SJSA1 (cell line): ENCODE results near the gene CENPB. TPM values are rescaled to one million over a fixed set of nuclear protein-coding genes. Genes with fewer than 3 reads are reported as not detected.

Experiments used
- DNase-seq, 2 experiments: peaks; one replicate each; pipeline ENCODE4 v3.0.0-alpha.2; 2015 to 2020; ENCODE audit warnings: low spot score in 2 of 2, low read depth in 1 of 2
- H3K27ac ChIP-seq: fragments of 250-450 bp; sonication (Bioruptor Pico); 2 replicates; pipeline ENCODE4 v1.5.1; 2020; ENCODE audit warnings: mild to moderate bottlenecking, moderate library complexity
- H3K27me3 ChIP-seq: fragments of 250-450 bp; sonication (Bioruptor Pico); replicated peaks from 2 replicates; pipeline ENCODE4 v1.5.1; 2020; ENCODE audit warnings: mild to moderate bottlenecking, moderate library complexity
- H3K36me3 ChIP-seq: fragments of 250-450 bp; sonication (Bioruptor Pico); 2 replicates; pipeline ENCODE4 v1.5.1; 2020; ENCODE audit warnings: mild to moderate bottlenecking
- H3K4me1 ChIP-seq: fragments of 250-450 bp; sonication (Bioruptor Pico); replicated peaks from 2 replicates; pipeline ENCODE4 v1.6.1; 2021; ENCODE audit warnings: mild to moderate bottlenecking
- H3K4me3 ChIP-seq: fragments of 250-450 bp; sonication (Bioruptor Pico); 2 replicates; pipeline ENCODE4 v1.5.1; 2020; ENCODE audit warnings: mild to moderate bottlenecking
- H3K9me3 ChIP-seq: fragments of 250-450 bp; sonication (Bioruptor Pico); replicated peaks from 2 replicates; pipeline ENCODE4 v1.5.1; 2020; ENCODE audit warnings: mild to moderate bottlenecking
- total RNA-seq: library from RNA; depleted of rRNA; stranded (reverse); fragments of >200 nt; shearing (Covaris generic); gene quantifications from 2 replicates; pipeline ENCODE4 v1.2.3, GENCODE V29; 2014

CENPB gene
- total RNA-seq, 1 experiment from 2014 or later, result 144 TPM

- DNase-seq, result no peak
- Histone ChIP-seq H3K27me3 (no peaks in the 10 kb centered on the region), H3K27ac (no peak overlapping the region), H3K36me3 (no peaks in the 10 kb centered on the region), H3K9me3 (no peaks in the 10 kb centered on the region), H3K4me3 (no peak overlapping the region), H3K4me1 (peaks cover 20% of the 10 kb centered on the region)
Observed at GRCh38 chr20:3763671-3764601, 22.6 kb downstream of the CENPB start.

GRCh38 chr20:3760655-3761348, 25.7 kb downstream of the CENPB start:
- DNase-seq, result no peak
- H3K36me3 ChIP-seq, result peaks cover 6% of the 10 kb centered on the region; the same call in 1 of the 2 replicates
- no peaks in the 10 kb centered on the region for H3K9me3 ChIP-seq
- no peaks in the 10 kb centered on the region for H3K27me3 ChIP-seq
- H3K4me3 ChIP-seq, result no peak overlapping the region
- no peaks in the 10 kb centered on the region for H3K4me1 ChIP-seq
- no peak overlapping the region for H3K27ac ChIP-seq

- DNase-seq, result no peak
- no peaks in the 10 kb centered on the region for H3K27me3 ChIP-seq
- no peaks in the 10 kb centered on the region for H3K9me3 ChIP-seq
- no peak overlapping the region for H3K27ac ChIP-seq
- H3K4me1 ChIP-seq, result no peaks in the 10 kb centered on the region
- H3K4me3 ChIP-seq, result no peak overlapping the region
- peaks cover 6% of the 10 kb centered on the region; the same call in 1 of the 2 replicates for H3K36me3 ChIP-seq
Observed at GRCh38 chr20:3759884-3760283, 26.7 kb downstream of the CENPB start.

GRCh38 chr20:3759316-3759823, 27.2 kb downstream of the CENPB start:
- Histone ChIP-seq H3K4me1 (no peaks in the 10 kb centered on the region), H3K27me3 (no peaks in the 10 kb centered on the region), H3K27ac (no peak overlapping the region), H3K4me3 (no peak overlapping the region), H3K9me3 (no peaks in the 10 kb centered on the region), H3K36me3 (peaks cover 6% of the 10 kb centered on the region; the same call in 1 of the 2 replicates)
- no peak for DNase-seq

GRCh38 chr20:3758566-3758965, 28.0 kb downstream of the CENPB start:
- DNase-seq, result no peak
- Histone ChIP-seq H3K27me3 (no peaks in the 10 kb centered on the region), H3K4me1 (no peaks in the 10 kb centered on the region), H3K27ac (no peak overlapping the region), H3K9me3 (no peaks in the 10 kb centered on the region), H3K36me3 (peaks cover 6% of the 10 kb centered on the region; the same call in 1 of the 2 replicates), H3K4me3 (no peak overlapping the region)

GRCh38 chr20:3757268-3757667, 29.3 kb downstream of the CENPB start:
- no peak overlapping the region for H3K4me3 ChIP-seq
- no peaks in the 10 kb centered on the region for H3K27me3 ChIP-seq
- H3K27ac ChIP-seq, result no peak overlapping the region
- DNase-seq, result no peak
- H3K4me1 ChIP-seq, result no peaks in the 10 kb centered on the region
- H3K36me3 ChIP-seq, result peaks cover 6% of the 10 kb centered on the region; the same call in 1 of the 2 replicates
- no peaks in the 10 kb centered on the region for H3K9me3 ChIP-seq

- peaks cover 6% of the 10 kb centered on the region; the same call in 1 of the 2 replicates for H3K36me3 ChIP-seq
- DNase-seq, result no peak
- no peaks in the 10 kb centered on the region for H3K4me1 ChIP-seq
- no peak overlapping the region for H3K4me3 ChIP-seq
- H3K27ac ChIP-seq, result no peak overlapping the region
- no peaks in the 10 kb centered on the region for H3K27me3 ChIP-seq
- no peaks in the 10 kb centered on the region for H3K9me3 ChIP-seq
Observed at GRCh38 chr20:3755814-3756480, 30.6 kb downstream of the CENPB start.

- DNase-seq, result no peak
- no peaks in the 10 kb centered on the region for H3K27me3 ChIP-seq
- H3K4me3 ChIP-seq, result no peak overlapping the region
- peaks cover 6% of the 10 kb centered on the region; the same call in 1 of the 2 replicates for H3K36me3 ChIP-seq
- no peak overlapping the region for H3K27ac ChIP-seq
- no peaks in the 10 kb centered on the region for H3K9me3 ChIP-seq
- H3K4me1 ChIP-seq, result no peaks in the 10 kb centered on the region
Observed at GRCh38 chr20:3755269-3755668, 31.3 kb downstream of the CENPB start.

- H3K36me3 ChIP-seq, result peaks cover 6% of the 10 kb centered on the region; the same call in 1 of the 2 replicates
- H3K27me3 ChIP-seq, result no peaks in the 10 kb centered on the region
- H3K4me1 ChIP-seq, result no peaks in the 10 kb centered on the region
- H3K9me3 ChIP-seq, result no peaks in the 10 kb centered on the region
- H3K27ac ChIP-seq, result no peak overlapping the region
- H3K4me3 ChIP-seq, result no peak overlapping the region
- DNase-seq, result no peak
Observed at GRCh38 chr20:3754276-3754630, 32.3 kb downstream of the CENPB start.

- no peak for DNase-seq
- Histone ChIP-seq H3K9me3 (no peaks in the 10 kb centered on the region), H3K27ac (no peak overlapping the region)
Observed at GRCh38 chr20:3753501-3754275, 32.9 kb downstream of the CENPB start.

GRCh38 chr20:3753098-3753497, 33.4 kb downstream of the CENPB start:
- DNase-seq, result peak in 1 of 2 experiments; percentile 32
- Histone ChIP-seq H3K36me3 (peaks cover 4% of the 10 kb centered on the region; the same call in 1 of the 2 replicates), H3K4me1 (no peaks in the 10 kb centered on the region), H3K9me3 (no peaks in the 10 kb centered on the region), H3K27ac (no peak overlapping the region), H3K4me3 (no peak overlapping the region), H3K27me3 (no peaks in the 10 kb centered on the region)

More at GRCh38 chr20:3753501-3754275, 32.9 kb downstream of the CENPB start:
- H3K4me3 ChIP-seq, result no peak overlapping the region
- no peaks in the 10 kb centered on the region for H3K4me1 ChIP-seq
- peaks cover 6% of the 10 kb centered on the region; the same call in 1 of the 2 replicates for H3K36me3 ChIP-seq
- no peaks in the 10 kb centered on the region for H3K27me3 ChIP-seq

- no peak overlapping the region for H3K4me3 ChIP-seq
- H3K9me3 ChIP-seq, result no peaks in the 10 kb centered on the region
- H3K36me3 ChIP-seq, result no peaks in the 10 kb centered on the region
- no peak for DNase-seq
- H3K4me1 ChIP-seq, result no peaks in the 10 kb centered on the region
- no peak overlapping the region for H3K27ac ChIP-seq
- no peaks in the 10 kb centered on the region for H3K27me3 ChIP-seq
Observed at GRCh38 chr20:3752386-3752759, 34.2 kb downstream of the CENPB start.
